Stomach (tissue), 4 donors: ENCODE measurements around the gene ASTN2.

Source experiments
- POLR2A ChIP-seq, 4 donors: fragments of 450-650 bp; IDR thresholded peaks; one replicate each; pipeline ENCODE4 v1.6.1; 2016; ENCODE audit warnings: antibody characterized with exemption in 4 of 4, control low read depth in 2 of 4, mild to moderate bottlenecking in 1 of 4, moderate library complexity in 1 of 4
- POLR2AphosphoS5 ChIP-seq, 3 donors: sonication (generic); formaldehyde crosslinking; IDR thresholded peaks; one replicate each; pipeline ENCODE4 v1.6.1; 2016; ENCODE audit warnings: antibody characterized with exemption in 3 of 3
- TF ChIP-seq, protein P1 (sequence below), 7 experiments: fragments of 450-650 bp in 4 of 7; fragments of 200-600 bp in 3 of 7; sonication (generic) in 3 of 7; IDR thresholded peaks; one replicate each; pipeline ENCODE4 v1.5.1; 2016 to 2019; ENCODE audit warnings: antibody characterized with exemption in 7 of 7, control low read depth in 2 of 7, mild to moderate bottlenecking in 1 of 7

DNA sequence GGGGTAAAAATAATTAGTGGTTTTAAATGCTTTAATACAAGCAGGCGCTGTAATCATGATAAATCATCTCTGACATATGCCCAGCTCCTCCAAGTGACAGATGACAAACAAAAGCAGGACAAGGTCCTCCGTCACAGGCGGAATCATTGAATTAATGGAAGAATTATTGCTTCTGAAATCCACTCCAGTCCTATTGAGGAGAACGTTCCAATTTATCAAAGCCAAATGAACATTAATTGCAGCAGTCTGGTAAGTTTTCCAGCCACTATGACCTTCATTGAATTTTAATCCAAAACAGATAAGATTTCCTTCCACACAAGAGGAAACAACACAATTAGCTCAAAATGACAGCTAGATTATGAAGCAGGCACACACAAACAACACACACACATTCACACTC lies 136.8 kb downstream of the ASTN2 start:
- TF ChIP-seq, protein P1, sequence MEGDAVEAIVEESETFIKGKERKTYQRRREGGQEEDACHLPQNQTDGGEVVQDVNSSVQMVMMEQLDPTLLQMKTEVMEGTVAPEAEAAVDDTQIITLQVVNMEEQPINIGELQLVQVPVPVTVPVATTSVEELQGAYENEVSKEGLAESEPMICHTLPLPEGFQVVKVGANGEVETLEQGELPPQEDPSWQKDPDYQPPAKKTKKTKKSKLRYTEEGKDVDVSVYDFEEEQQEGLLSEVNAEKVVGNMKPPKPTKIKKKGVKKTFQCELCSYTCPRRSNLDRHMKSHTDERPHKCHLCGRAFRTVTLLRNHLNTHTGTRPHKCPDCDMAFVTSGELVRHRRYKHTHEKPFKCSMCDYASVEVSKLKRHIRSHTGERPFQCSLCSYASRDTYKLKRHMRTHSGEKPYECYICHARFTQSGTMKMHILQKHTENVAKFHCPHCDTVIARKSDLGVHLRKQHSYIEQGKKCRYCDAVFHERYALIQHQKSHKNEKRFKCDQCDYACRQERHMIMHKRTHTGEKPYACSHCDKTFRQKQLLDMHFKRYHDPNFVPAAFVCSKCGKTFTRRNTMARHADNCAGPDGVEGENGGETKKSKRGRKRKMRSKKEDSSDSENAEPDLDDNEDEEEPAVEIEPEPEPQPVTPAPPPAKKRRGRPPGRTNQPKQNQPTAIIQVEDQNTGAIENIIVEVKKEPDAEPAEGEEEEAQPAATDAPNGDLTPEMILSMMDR (IDR thresholded peaks at IDR 0.05) = no peak
- TF ChIP-seq POLR2AphosphoS5 (IDR thresholded peaks at IDR 0.05) (no peak), POLR2A (IDR thresholded peaks at IDR 0.05) (no peak)
